Mononuclear cell (primary cell): Measurements from ENCODE around the gene ZNF776. TPM values are rescaled to one million over a fixed set of nuclear protein-coding genes. Genes with fewer than 3 reads are reported as not detected.

Experiments used
- H3K27me3 ChIP-seq: 2 replicates; pipeline ENCODE4 v1.6.0; 2011; ENCODE audit warnings: low read length, control low read depth; ENCODE audit not compliant: insufficient read depth
- H3K4me1 ChIP-seq: 2 replicates; pipeline ENCODE4 v1.5.1; 2011; ENCODE audit warnings: mild to moderate bottlenecking, low read length, control low read depth; ENCODE audit not compliant: insufficient read depth
- H3K4me3 ChIP-seq: 2 replicates; pipeline ENCODE4 v1.5.1; 2011; ENCODE audit warnings: mild to moderate bottlenecking, low read length, moderate library complexity
- H3K9me3 ChIP-seq: 2 replicates; pipeline ENCODE4 v1.5.1; 2011; ENCODE audit warnings: low read depth, mild to moderate bottlenecking, control low read depth, low read length
- total RNA-seq: library from RNA; depleted of rRNA; stranded (reverse); fragments of >200 nt; gene quantifications from one replicate; pipeline ENCODE4 v1.2.3, GENCODE V29; 2012

The ZNF776 gene
- total RNA-seq, 1 donor, result 36.6 TPM

GRCh38 chr19:57803265-57803593 is 56.6 kb downstream of the ZNF776 start:
- Histone ChIP-seq H3K4me3 (peak overlapping the region; percentile 27), H3K27me3 (no peaks in the 10 kb centered on the region), H3K9me3 (no peaks in the 10 kb centered on the region), H3K4me1 (peaks cover 24% of the 10 kb centered on the region)

- H3K9me3 ChIP-seq, result no peaks in the 10 kb centered on the region
- H3K4me3 ChIP-seq, result peak overlapping the region; percentile 27
Measured at GRCh38 chr19:57803594-57804325, 57.1 kb downstream of the ZNF776 start.

GRCh38 chr19:57807541-57807940 is 60.9 kb downstream of the ZNF776 start:
- Histone ChIP-seq H3K27me3 (no peaks in the 10 kb centered on the region), H3K4me3 (no peak overlapping the region), H3K4me1 (peaks cover 21% of the 10 kb centered on the region), H3K9me3 (no peaks in the 10 kb centered on the region)

More at GRCh38 chr19:57803594-57804325, 57.1 kb downstream of the ZNF776 start:
- Histone ChIP-seq H3K27me3 (no peaks in the 10 kb centered on the region), H3K4me1 (peaks cover 21% of the 10 kb centered on the region)

Other genes with a start within 250 kb of the ZNF776 start
- 11.3 TPM for gene ZNF773, start 246.9 kb upstream of the ZNF776 start, total RNA-seq
- 8.1 TPM for gene ZNF549, start 219.5 kb upstream of the ZNF776 start, total RNA-seq
- 13.5 TPM for gene ZNF550, start 187.0 kb upstream of the ZNF776 start, total RNA-seq
- 5.7 TPM for gene ZNF416, start 167.9 kb upstream of the ZNF776 start, total RNA-seq
- gene ZIK1, start 162.7 kb upstream of the ZNF776 start, total RNA-seq, result 8.4 TPM
- 2.1 TPM for gene ZNF530, start 146.9 kb upstream of the ZNF776 start, total RNA-seq
- gene ZNF134, start 132.6 kb upstream of the ZNF776 start, total RNA-seq, result 36.8 TPM
- gene ZNF211, start 113.6 kb upstream of the ZNF776 start, total RNA-seq, result 31.1 TPM
- not detected for gene ZSCAN4, start 77.9 kb upstream of the ZNF776 start, total RNA-seq
- 32.7 TPM for gene ZNF551, start 64.8 kb upstream of the ZNF776 start, total RNA-seq
- 5.5 TPM for gene ZNF154, start 37.6 kb upstream of the ZNF776 start, total RNA-seq
- 10.3 TPM for gene ZNF671, start 19.2 kb upstream of the ZNF776 start, total RNA-seq
- 56.8 TPM for gene ZNF586, start 22.9 kb downstream of the ZNF776 start, total RNA-seq
- gene ZNF552, start 68.1 kb downstream of the ZNF776 start, total RNA-seq, result 13.3 TPM
- 25.5 TPM for gene ZNF587B, start 83.5 kb downstream of the ZNF776 start, total RNA-seq
- 34.0 TPM for gene ZNF587, start 103.0 kb downstream of the ZNF776 start, total RNA-seq
- gene ZNF814, start 142.2 kb downstream of the ZNF776 start, total RNA-seq, result 25.6 TPM
- gene ZNF417, start 169.8 kb downstream of the ZNF776 start, total RNA-seq, result 23.2 TPM
- gene ZNF418, start 188.6 kb downstream of the ZNF776 start, total RNA-seq, result 2.7 TPM
- gene ZNF256, start 200.9 kb downstream of the ZNF776 start, total RNA-seq, result 17.3 TPM
- gene C19orf18, start 227.7 kb downstream of the ZNF776 start, total RNA-seq, result 0.21 TPM